H9 (cell line): ENCODE measurements around the gene CLPTM1L. TPM values are rescaled to one million over a fixed set of nuclear protein-coding genes. Genes with fewer than 3 reads are reported as not detected.

Experiments
- DNase-seq: peaks from one replicate; pipeline ENCODE4 v3.0.0-alpha.2; 2017
- H2AFZ ChIP-seq: one replicate; pipeline ENCODE4 v1.6.1; 2013; ENCODE audit warnings: mild to moderate bottlenecking, low read length, control low read depth, moderate library complexity
- H2AK5ac ChIP-seq: 2 replicates; pipeline ENCODE4 v1.6.1; 2013; ENCODE audit warnings: low read length, control low read depth, mixed read lengths; ENCODE audit not compliant: insufficient read length
- H2BK120ac ChIP-seq: one replicate; pipeline ENCODE4 v1.6.1; 2013; ENCODE audit warnings: low read depth, mild to moderate bottlenecking, low read length, control low read depth, inconsistent platforms; ENCODE audit not compliant: poor library complexity, severe bottlenecking
- H2BK12ac ChIP-seq: 2 replicates; pipeline ENCODE4 v1.6.1; 2013; ENCODE audit warnings: low read length, control low read depth, mixed read lengths, low read depth; ENCODE audit not compliant: insufficient read length
- H2BK15ac ChIP-seq: 2 replicates; pipeline ENCODE4 v1.6.1; 2013; ENCODE audit warnings: low read depth, low read length, control low read depth
- H2BK20ac ChIP-seq: one replicate; pipeline ENCODE4 v1.6.1; 2013; ENCODE audit warnings: low read depth, mild to moderate bottlenecking, low read length, control low read depth, inconsistent platforms; ENCODE audit not compliant: poor library complexity, severe bottlenecking
- H2BK5ac ChIP-seq: 2 replicates; pipeline ENCODE4 v1.6.1; 2013; ENCODE audit warnings: low read length, control low read depth, mixed read lengths; ENCODE audit not compliant: insufficient read length
- H3K14ac ChIP-seq: 2 replicates; pipeline ENCODE4 v1.6.1; 2013; ENCODE audit warnings: low read length, control low read depth; ENCODE audit not compliant: insufficient read depth
- H3K18ac ChIP-seq: 2 replicates; pipeline ENCODE4 v1.6.1; 2013; ENCODE audit warnings: low read depth, mild to moderate bottlenecking, mixed read lengths, low read length, control low read depth; ENCODE audit not compliant: insufficient read length
- H3K23ac ChIP-seq: 2 replicates; pipeline ENCODE4 v1.6.1; 2013; ENCODE audit warnings: low read length, control low read depth, mixed read lengths, low read depth; ENCODE audit not compliant: insufficient read length
- H3K23me2 ChIP-seq: 2 replicates; pipeline ENCODE4 v1.6.1; 2013; ENCODE audit warnings: low read depth, mild to moderate bottlenecking, mixed read lengths, low read length, control low read depth; ENCODE audit not compliant: insufficient read length, poor library complexity, severe bottlenecking
- H3K27ac ChIP-seq: 2 replicates; pipeline ENCODE4 v1.5.1; 2013; ENCODE audit warnings: low read length, control low read depth, mixed read lengths, low read depth; ENCODE audit not compliant: insufficient read length
- H3K27me3 ChIP-seq: 2 replicates; pipeline ENCODE4 v1.6.1; 2013; ENCODE audit warnings: low read length, control low read depth, inconsistent platforms; ENCODE audit not compliant: insufficient read depth
- H3K4ac ChIP-seq: 2 replicates; pipeline ENCODE4 v1.6.1; 2013; ENCODE audit warnings: low read depth, mild to moderate bottlenecking, control low read depth, inconsistent platforms, low read length, moderate library complexity
- H3K4me1 ChIP-seq: 2 replicates; pipeline ENCODE4 v1.6.1; 2013; ENCODE audit warnings: low read length, control low read depth, inconsistent platforms; ENCODE audit not compliant: insufficient read depth
- H3K4me2 ChIP-seq: 2 replicates; pipeline ENCODE4 v1.6.1; 2013; ENCODE audit warnings: low read length, control low read depth, mixed read lengths; ENCODE audit not compliant: insufficient read length, insufficient read depth
- H3K56ac ChIP-seq: 2 replicates; pipeline ENCODE4 v1.6.1; 2013; ENCODE audit warnings: low read depth, mild to moderate bottlenecking, mixed read lengths, low read length, control low read depth; ENCODE audit not compliant: insufficient read length
- H3K79me1 ChIP-seq: 2 replicates; pipeline ENCODE4 v1.6.1; 2013; ENCODE audit warnings: low read depth, mild to moderate bottlenecking, moderate library complexity, low read length, control low read depth, inconsistent platforms; ENCODE audit not compliant: insufficient read depth, poor library complexity, severe bottlenecking
- H3K79me2 ChIP-seq: 2 replicates; pipeline ENCODE4 v1.6.1; 2013; ENCODE audit warnings: low read length, control low read depth, inconsistent platforms; ENCODE audit not compliant: insufficient read depth
- H3K9ac ChIP-seq: 2 replicates; pipeline ENCODE4 v1.6.1; 2013; ENCODE audit warnings: low read length, control low read depth, mixed read lengths; ENCODE audit not compliant: insufficient read length; ENCODE audit errors: extremely low read depth
- H3K9me3 ChIP-seq: one replicate; pipeline ENCODE4 v1.6.1; 2013; ENCODE audit warnings: low read depth, low read length, inconsistent platforms; ENCODE audit not compliant: control insufficient read depth
- H3T11ph ChIP-seq: one replicate; pipeline ENCODE4 v1.6.1; 2013; ENCODE audit warnings: mild to moderate bottlenecking, low read length, control low read depth, inconsistent platforms
- H4K20me1 ChIP-seq: one replicate; pipeline ENCODE4 v1.6.1; 2013; ENCODE audit not compliant: control insufficient read depth, insufficient read length, insufficient read depth
- H4K5ac ChIP-seq: 2 replicates; pipeline ENCODE4 v1.6.1; 2013; ENCODE audit warnings: low read depth, mild to moderate bottlenecking, mixed read lengths, low read length, control low read depth; ENCODE audit not compliant: insufficient read length
- H4K8ac ChIP-seq: replicated peaks from 2 replicates; pipeline ENCODE4 v1.6.1; 2013; ENCODE audit warnings: low read length, control low read depth, mixed read lengths, low read depth; ENCODE audit not compliant: insufficient read length
- H4K91ac ChIP-seq: 2 replicates; pipeline ENCODE4 v1.6.1; 2013; ENCODE audit warnings: low read depth, mild to moderate bottlenecking, moderate library complexity, mixed read lengths, low read length, control low read depth; ENCODE audit not compliant: insufficient read length
- H3K27ac Mint-ChIP-seq, 3 experiments: 2 replicates in 2 of 3; 3 replicates in 1 of 3; pipeline ENCODE4 v1.8.0; 2020 to 2021; ENCODE audit warnings: mixed read lengths in 3 of 3, mild to moderate bottlenecking in 1 of 3, moderate library complexity in 1 of 3
- H3K27me3 Mint-ChIP-seq: 2 replicates; pipeline ENCODE4 v1.8.0; 2021; ENCODE audit warnings: low read depth, mild to moderate bottlenecking, moderate library complexity, mixed read lengths
- H3K36me3 Mint-ChIP-seq, 3 experiments: 2 replicates in 2 of 3; 3 replicates in 1 of 3; pipeline ENCODE4 v1.8.0; 2020 to 2021; ENCODE audit warnings: low read depth in 3 of 3, mixed read lengths in 3 of 3; ENCODE audit not compliant: insufficient read depth in 1 of 3
- H3K4me1 Mint-ChIP-seq, 2 experiments: 2 replicates each; pipeline ENCODE4 v1.8.0; 2020; ENCODE audit warnings: mixed read lengths in 2 of 2
- H3K4me3 Mint-ChIP-seq, 2 experiments: 2 replicates in 1 of 2; 3 replicates in 1 of 2; pipeline ENCODE4 v1.8.0; 2020 to 2021; ENCODE audit warnings: mild to moderate bottlenecking in 2 of 2, mixed read lengths in 2 of 2, moderate library complexity in 1 of 2
- H3K9me3 Mint-ChIP-seq, 2 experiments: 2 replicates in 1 of 2; 3 replicates in 1 of 2; pipeline ENCODE4 v1.8.0; 2020; ENCODE audit warnings: mild to moderate bottlenecking in 2 of 2, mixed read lengths in 2 of 2, moderate library complexity in 1 of 2
- WGBS: extraction: QIAGEN DNeasy Blood & Tissue Kit; methylation state at CpG from one replicate; pipeline ENCODE4 v1.1.7; 2013; ENCODE audit warnings: missing lambda C conversion rate, low lambda C conversion rate, mixed read lengths; ENCODE audit not compliant: insufficient read length; ENCODE audit errors: extremely low coverage; 5-methylcytosine and 5-hydroxymethylcytosine counted together
- total RNA-seq: library from RNA; stranded (reverse); gene quantifications from 2 replicates; pipeline ENCODE4 v1.2.1, GENCODE V29; 2021
- TF ChIP-seq, protein P1 (sequence below): fragments of 200-600 bp; sonication (generic); conservative IDR thresholded peaks from 3 replicates; pipeline ENCODE4 v1.8.0; 2021; ENCODE audit warnings: antibody characterized with exemption, mild to moderate bottlenecking

CLPTM1L gene
- total RNA-seq, 1 experiment from 2014 or later, result 108 TPM

DNA sequence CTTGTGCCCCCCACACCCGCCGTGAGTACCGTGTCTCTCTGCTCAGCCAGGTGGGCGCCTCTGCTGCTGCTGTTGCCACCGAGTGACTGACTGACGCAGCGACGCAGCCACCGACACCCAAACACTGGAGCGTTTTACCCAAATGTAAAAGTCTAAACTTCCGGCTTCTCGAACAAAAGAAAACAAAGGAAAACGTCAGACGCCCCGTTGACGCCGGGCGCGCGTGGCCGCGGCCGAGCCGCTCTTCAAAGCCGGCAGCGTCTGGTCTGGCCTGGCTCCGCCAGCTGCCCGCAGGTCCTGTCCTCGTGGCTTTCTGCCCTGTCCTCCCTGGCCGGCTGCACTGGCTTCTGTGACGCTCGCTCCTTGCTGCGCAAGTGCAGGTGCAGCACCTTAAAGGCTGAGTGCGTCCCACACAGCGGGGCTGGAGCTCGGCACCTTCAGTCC lies 41.4 kb upstream of the CLPTM1L start:
- no peak overlapping the region for H3K27ac ChIP-seq

More for the DNA sequence above, 41.4 kb upstream of the CLPTM1L start:
- peak overlapping the region; percentile 69 for H3K14ac ChIP-seq
- peaks cover 6% of the 10 kb centered on the region for H3K23me2 ChIP-seq
- H3K18ac ChIP-seq, result peak overlapping the region; percentile 79
- H3K4ac ChIP-seq, result no peak overlapping the region
- H3K56ac ChIP-seq, result no peak overlapping the region
- H4K5ac ChIP-seq, result no peak overlapping the region
- H3K27me3 ChIP-seq, result peaks cover 4% of the 10 kb centered on the region; the same call in 1 of the 2 replicates
- no peak overlapping the region for H4K91ac ChIP-seq
- no peak overlapping the region for H2BK15ac ChIP-seq
- no peak overlapping the region for H4K8ac ChIP-seq
- Mint-ChIP-seq H3K27ac (peak overlapping the region in 2 of 3 experiments; percentile 47 to 61; a peak in 3 of 7 replicates), H3K36me3 (no peaks in the 10 kb centered on the region; a peak in 1 of 7 replicates), H3K9me3 (peaks cover 2% of the 10 kb centered on the region in 2 experiments; a peak in 1 of 5 replicates), H3K4me1 (peaks cover 11 to 15% of the 10 kb centered on the region in 2 experiments), H3K27me3 (peaks cover 82% of the 10 kb centered on the region), H3K4me3 (peak overlapping the region; percentile 83 to 88)
- H2BK120ac ChIP-seq, result no peak overlapping the region
- no peaks in the 10 kb centered on the region for H3K9me3 ChIP-seq
- DNase-seq, result peak; percentile 69
- H3K9ac ChIP-seq, result peak overlapping the region; percentile 15
- TF ChIP-seq, protein P1, sequence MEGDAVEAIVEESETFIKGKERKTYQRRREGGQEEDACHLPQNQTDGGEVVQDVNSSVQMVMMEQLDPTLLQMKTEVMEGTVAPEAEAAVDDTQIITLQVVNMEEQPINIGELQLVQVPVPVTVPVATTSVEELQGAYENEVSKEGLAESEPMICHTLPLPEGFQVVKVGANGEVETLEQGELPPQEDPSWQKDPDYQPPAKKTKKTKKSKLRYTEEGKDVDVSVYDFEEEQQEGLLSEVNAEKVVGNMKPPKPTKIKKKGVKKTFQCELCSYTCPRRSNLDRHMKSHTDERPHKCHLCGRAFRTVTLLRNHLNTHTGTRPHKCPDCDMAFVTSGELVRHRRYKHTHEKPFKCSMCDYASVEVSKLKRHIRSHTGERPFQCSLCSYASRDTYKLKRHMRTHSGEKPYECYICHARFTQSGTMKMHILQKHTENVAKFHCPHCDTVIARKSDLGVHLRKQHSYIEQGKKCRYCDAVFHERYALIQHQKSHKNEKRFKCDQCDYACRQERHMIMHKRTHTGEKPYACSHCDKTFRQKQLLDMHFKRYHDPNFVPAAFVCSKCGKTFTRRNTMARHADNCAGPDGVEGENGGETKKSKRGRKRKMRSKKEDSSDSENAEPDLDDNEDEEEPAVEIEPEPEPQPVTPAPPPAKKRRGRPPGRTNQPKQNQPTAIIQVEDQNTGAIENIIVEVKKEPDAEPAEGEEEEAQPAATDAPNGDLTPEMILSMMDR, result no peak
- H4K20me1 ChIP-seq, result peaks cover 4% of the 10 kb centered on the region
- H3K4me1 ChIP-seq, result no peaks in the 10 kb centered on the region
- no peaks in the 10 kb centered on the region for H3K79me2 ChIP-seq
- H2AFZ ChIP-seq, result no peak overlapping the region
- no CpG with 5 or more reads among the region's 36 CpGs for WGBS
- no peak overlapping the region for H3K23ac ChIP-seq
- no peak overlapping the region for H2AK5ac ChIP-seq
- no peak overlapping the region for H2BK20ac ChIP-seq
- H3T11ph ChIP-seq, result no peak overlapping the region
- no peak overlapping the region for H2BK5ac ChIP-seq
- no peaks in the 10 kb centered on the region for H3K79me1 ChIP-seq
- peak overlapping the region; percentile 46 for H3K4me2 ChIP-seq
- H2BK12ac ChIP-seq, result no peak overlapping the region
